HepG2 (cell line): ENCODE data around the gene SLC1A4.

Source experiments
- HCFC1 ChIP-seq: fragments of 150-350 bp; IDR thresholded peaks from 2 replicates; pipeline ENCODE4 v1.6.1; 2014; ENCODE audit warnings: low read depth, low read length
- RAD21 ChIP-seq: fragments of 450-650 bp; formaldehyde crosslinking; IDR thresholded peaks from 2 replicates; pipeline ENCODE4 v1.5.0; 2020; ENCODE audit warnings: mild to moderate bottlenecking
- ZC3H4 ChIP-seq: sonication (generic); formaldehyde crosslinking; IDR thresholded peaks from 2 replicates; pipeline ENCODE4 v1.4.0; 2020; ENCODE audit warnings: missing genetic modification reagents, borderline replicate concordance
- ZNF883 ChIP-seq: sonication (generic); formaldehyde crosslinking; IDR thresholded peaks from 2 replicates; pipeline ENCODE4 v1.5.1; 2020; ENCODE audit warnings: mild to moderate bottlenecking, missing genetic modification reagents; ENCODE audit errors: not compliant biosample characterization
- TF ChIP-seq, protein P1 (sequence below): sonication (generic); formaldehyde crosslinking; IDR thresholded peaks from 2 replicates; pipeline ENCODE4 v1.8.0; 2022; ENCODE audit warnings: mild to moderate bottlenecking, missing genetic modification reagents; ENCODE audit not compliant: insufficient replicate concordance

DNA sequence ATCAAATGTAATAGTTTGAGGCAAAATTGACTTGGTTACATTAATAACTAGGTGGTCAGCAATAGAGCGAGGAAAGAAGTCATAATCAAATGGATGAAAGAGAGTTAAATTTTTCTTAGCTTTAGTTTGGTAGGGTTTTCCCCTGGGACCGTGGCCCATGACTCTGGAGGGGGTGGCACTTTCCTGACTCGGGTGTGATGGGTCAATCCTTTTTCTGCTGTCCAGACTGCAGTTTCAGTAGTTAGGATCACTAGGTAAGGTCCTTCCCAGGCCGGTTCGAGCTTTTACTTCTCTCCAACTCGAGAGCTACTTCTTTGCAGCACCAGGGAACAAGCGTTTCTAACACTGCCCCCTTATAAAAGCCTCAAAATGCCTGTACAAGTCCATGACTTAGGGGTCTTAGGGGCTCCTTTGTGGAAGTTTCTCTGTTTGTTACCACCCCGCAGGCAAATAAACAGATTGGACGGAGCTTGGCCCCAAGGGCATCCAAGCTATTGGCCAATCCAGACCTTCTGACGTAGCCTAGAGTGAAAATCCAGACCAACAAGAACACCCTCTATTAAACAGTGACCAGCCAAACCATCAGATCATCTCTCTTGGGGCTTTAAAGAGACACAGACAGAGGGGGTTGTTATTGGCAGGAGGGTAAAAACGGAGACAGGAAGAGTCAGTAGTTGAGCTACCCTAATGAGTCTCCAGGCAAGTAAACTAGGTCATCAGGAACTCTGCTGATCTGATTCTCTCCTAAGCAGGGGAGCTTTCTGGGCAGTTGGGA is 57.6 kb downstream of the SLC1A4 start:
- TF ChIP-seq ZC3H4 (CRISPR knock-in tag), result no peak
- TF ChIP-seq RAD21 (CRISPR knock-in tag), result no peak
- no peak for TF ChIP-seq ZNF883 (CRISPR knock-in tag)
- TF ChIP-seq, protein P1, sequence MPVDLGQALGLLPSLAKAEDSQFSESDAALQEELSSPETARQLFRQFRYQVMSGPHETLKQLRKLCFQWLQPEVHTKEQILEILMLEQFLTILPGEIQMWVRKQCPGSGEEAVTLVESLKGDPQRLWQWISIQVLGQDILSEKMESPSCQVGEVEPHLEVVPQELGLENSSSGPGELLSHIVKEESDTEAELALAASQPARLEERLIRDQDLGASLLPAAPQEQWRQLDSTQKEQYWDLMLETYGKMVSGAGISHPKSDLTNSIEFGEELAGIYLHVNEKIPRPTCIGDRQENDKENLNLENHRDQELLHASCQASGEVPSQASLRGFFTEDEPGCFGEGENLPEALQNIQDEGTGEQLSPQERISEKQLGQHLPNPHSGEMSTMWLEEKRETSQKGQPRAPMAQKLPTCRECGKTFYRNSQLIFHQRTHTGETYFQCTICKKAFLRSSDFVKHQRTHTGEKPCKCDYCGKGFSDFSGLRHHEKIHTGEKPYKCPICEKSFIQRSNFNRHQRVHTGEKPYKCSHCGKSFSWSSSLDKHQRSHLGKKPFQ (CRISPR knock-in tag), result no peak
- no peak for TF ChIP-seq HCFC1
